GM06990 (cell line): ENCODE data around the gene IFI44L.
A peak's percentile ranks its signal among the peaks of the same experiment; 100 is the strongest.

Source experiments
- DNase-seq: peaks from one replicate; pipeline ENCODE4 v3.0.0-alpha.2; 2011; ENCODE audit not compliant: insufficient read length; ENCODE audit errors: extremely low read depth
- H3K27me3 ChIP-seq: replicated peaks from 2 replicates; pipeline ENCODE4 v1.6.0; 2011; ENCODE audit warnings: low read length; ENCODE audit not compliant: control insufficient read depth, insufficient read depth
- H3K36me3 ChIP-seq: 2 replicates; pipeline ENCODE4 v1.5.1; 2011; ENCODE audit warnings: low read length; ENCODE audit not compliant: control insufficient read depth, insufficient read depth
- H3K4me3 ChIP-seq: replicated peaks from 2 replicates; pipeline ENCODE4 v1.5.1; 2011; ENCODE audit warnings: low read depth, mild to moderate bottlenecking, control low read depth, low read length
- CTCF ChIP-seq: IDR thresholded peaks from 2 replicates; pipeline ENCODE4 v1.5.1; 2011; ENCODE audit warnings: low read length, control low read depth, mild to moderate bottlenecking, inconsistent platforms; ENCODE audit not compliant: insufficient read depth, poor library complexity, severe bottlenecking

IFI44L gene

GRCh38 chr1:78667939-78668338 lies 47.7 kb downstream of the IFI44L start:
- no peak for TF ChIP-seq CTCF
- peaks cover 2% of the 10 kb centered on the region for H3K36me3 ChIP-seq
- H3K4me3 ChIP-seq: no peak overlapping the region
- DNase-seq: no peak
- H3K27me3 ChIP-seq: no peaks in the 10 kb centered on the region

GRCh38 chr1:78668427-78668826 lies 48.2 kb downstream of the IFI44L start:
- no peaks in the 10 kb centered on the region for H3K27me3 ChIP-seq

GRCh38 chr1:78672428-78672827 lies 52.2 kb downstream of the IFI44L start:
- no peaks in the 10 kb centered on the region for H3K36me3 ChIP-seq
- TF ChIP-seq CTCF: no peak
- no peak overlapping the region for H3K4me3 ChIP-seq
- no peaks in the 10 kb centered on the region for H3K27me3 ChIP-seq
- DNase-seq: no peak

More at GRCh38 chr1:78668427-78668826, 48.2 kb downstream of the IFI44L start:
- TF ChIP-seq CTCF: no peak
- Histone ChIP-seq H3K36me3 (peaks cover 2% of the 10 kb centered on the region), H3K4me3 (no peak overlapping the region)
- no peak for DNase-seq

GRCh38 chr1:78673120-78673519 lies 52.9 kb downstream of the IFI44L start:
- Histone ChIP-seq H3K27me3 (no peaks in the 10 kb centered on the region), H3K4me3 (no peak overlapping the region), H3K36me3 (no peaks in the 10 kb centered on the region)
- peak; percentile 31 for TF ChIP-seq CTCF
- DNase-seq: no peak

GRCh38 chr1:78676347-78676982 lies 56.2 kb downstream of the IFI44L start:
- H3K27me3 ChIP-seq: no peaks in the 10 kb centered on the region
- TF ChIP-seq CTCF: peak; percentile 64
- no peak for DNase-seq
- no peak overlapping the region for H3K4me3 ChIP-seq
- no peaks in the 10 kb centered on the region for H3K36me3 ChIP-seq

- no peak for TF ChIP-seq CTCF
- no peak overlapping the region for H3K4me3 ChIP-seq
- H3K27me3 ChIP-seq: no peaks in the 10 kb centered on the region
- no peak for DNase-seq
- H3K36me3 ChIP-seq: no peaks in the 10 kb centered on the region
Measured at GRCh38 chr1:78676993-78677392, 56.7 kb downstream of the IFI44L start.
